GM21390 (cell line): Measurements from ENCODE around the gene AZIN2.
"Not testable (repeated sequence)": the region's sequence is repeated elsewhere in the genome, so short reads cannot be mapped to it uniquely, and the experiment has no call there.

Experiments used
- ATAC-seq: cut with Tn5 transposase; IDR thresholded peaks from one replicate; pipeline ENCODE4 v1.9.1; 2021; ENCODE audit not compliant: unreplicated experiment

Gene AZIN2

DNA sequence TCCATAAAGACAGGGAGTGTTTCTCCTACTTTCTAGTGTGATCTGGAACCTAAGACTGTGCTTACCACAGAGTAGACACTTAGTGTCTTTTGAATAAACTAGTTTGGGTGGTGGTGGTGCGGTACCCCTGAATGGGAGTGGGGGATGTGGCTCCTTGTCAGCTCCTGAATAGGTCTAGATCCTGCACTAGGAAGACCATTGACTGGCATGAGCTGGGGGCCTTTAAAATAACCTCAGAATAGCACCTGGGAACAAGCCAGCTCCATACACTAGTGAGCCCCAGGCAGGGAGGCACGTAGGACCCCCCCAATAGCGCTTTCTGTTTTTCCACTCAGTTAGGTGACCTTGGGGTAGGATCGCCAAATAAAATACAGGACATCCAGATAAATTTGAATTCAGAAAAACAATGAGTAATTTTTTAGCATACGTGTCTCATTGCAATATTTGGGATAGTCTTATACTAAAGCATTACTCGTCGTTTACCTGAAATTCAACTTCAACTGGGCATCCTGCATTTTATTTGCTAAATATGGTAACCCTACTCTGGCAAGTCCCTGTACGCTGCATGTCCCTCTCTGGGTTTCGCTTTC lies 45.6 kb downstream of the AZIN2 start:
- ATAC-seq, result no peak

DNA sequence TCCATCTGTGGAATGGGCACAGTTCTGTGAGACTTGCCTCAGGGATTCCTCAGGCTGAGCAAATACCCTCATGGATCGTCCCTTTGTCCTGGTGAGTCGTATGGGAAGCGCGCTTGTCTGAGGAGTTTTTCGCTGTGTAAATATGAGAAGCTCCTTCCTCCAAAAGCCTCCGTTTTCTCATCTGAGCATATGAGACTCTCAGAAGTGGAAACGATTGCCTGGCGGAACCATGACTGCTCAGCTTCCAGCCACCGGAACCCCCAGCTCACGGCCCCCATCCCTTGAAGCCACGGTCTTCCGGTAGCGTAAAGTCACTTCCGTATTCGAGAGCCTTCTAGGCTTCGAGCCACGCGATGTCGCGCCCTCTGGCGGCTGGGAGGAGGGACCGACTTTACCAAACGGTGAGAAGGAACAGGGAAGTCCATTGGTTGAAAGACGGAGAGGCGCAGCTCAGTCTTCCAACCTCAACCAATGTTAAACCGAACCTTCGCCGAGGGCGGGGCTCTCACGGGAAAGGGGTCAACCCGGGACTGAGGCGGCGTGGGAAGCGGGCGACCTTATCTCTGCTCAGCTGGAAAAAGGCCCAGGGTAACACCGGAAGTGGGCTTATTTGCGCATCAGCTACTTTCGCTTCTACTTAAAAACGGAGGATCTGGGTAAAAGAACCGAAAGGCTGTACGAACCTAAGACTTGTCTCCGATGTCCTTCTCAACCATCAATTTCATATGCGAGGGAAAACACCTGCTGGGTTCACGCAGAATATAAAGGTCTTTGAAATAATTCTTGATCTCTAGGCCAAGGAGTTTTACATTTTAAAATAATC lies 46.3 kb downstream of the AZIN2 start:
- ATAC-seq, result peak; percentile 93

DNA sequence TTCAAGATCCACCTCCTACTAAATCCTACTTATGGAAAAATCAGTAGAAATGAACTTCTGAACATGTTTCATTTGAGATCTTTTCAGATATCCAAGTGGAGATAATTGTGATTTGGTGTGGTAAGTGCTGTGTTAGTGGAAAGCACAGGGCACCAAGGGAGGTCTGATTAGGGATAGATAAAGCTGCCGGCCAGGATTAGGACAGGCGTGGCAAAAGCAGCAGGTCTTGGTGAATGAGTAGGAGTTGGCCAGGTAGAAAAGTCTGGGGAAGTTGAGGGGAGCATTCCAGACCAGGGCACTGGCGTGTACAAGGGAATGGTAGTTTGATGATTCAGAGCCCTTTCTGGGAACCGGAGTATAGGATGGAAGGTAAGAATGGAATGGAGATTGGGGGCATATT lies 47.8 kb downstream of the AZIN2 start:
- ATAC-seq, result no peak

DNA sequence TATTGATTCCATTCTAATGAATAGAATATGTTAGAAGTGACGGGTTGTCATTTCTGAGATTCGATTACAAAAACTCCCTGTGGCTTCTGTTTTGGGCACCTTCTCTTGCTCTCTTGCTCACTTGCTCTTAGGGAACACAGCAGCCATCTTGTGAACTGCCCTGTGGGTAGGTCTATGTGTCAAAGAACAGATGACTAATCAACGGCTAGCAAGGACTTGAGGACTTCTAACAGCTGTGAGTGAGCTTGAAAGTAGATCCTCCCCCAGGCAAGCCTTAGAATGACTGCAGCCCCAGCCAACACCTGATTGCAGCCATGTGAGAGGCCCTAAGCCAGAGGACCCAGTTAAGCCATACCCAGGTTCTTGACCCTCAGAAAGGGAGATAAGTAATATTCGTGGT lies 49.3 kb downstream of the AZIN2 start:
- ATAC-seq, result no peak

DNA sequence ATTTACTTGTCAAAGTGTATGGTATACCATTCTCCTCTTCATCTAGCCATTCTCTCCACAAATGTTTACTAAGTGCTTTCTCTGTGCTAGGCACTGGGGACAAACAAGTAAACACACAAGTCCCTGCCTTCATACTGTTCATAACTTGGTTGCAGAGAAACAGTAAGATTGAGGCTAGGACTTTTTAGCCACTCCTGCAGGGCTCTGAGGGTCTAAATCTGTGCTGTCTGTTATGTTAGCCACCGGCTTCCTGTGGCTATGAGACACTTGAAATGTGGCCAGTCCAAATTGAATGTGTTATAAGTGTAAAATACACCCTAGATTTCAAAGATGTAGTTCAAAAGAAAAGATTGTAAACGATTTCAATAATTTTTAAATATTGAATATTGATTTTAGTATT lies 50.2 kb downstream of the AZIN2 start:
- ATAC-seq, result no peak

DNA sequence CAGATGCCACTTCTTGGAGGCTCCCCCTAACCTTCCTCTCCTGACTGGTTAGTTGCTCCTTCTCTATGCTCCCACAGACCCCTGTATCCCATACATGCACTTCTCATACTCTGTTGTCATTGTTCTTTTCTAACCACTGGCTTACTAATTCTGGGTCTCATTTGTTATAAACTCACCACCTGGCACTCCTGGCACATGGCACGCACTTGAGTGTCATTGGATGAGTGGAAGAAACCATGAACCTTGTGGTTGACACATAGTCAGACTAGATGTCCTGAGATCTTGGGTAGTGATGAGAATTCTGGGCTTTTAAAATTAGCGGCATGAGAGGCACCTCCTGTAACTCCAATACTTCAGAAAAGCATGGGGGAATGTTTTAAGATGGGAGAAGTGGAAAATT lies 51.6 kb downstream of the AZIN2 start:
- no peak for ATAC-seq

DNA sequence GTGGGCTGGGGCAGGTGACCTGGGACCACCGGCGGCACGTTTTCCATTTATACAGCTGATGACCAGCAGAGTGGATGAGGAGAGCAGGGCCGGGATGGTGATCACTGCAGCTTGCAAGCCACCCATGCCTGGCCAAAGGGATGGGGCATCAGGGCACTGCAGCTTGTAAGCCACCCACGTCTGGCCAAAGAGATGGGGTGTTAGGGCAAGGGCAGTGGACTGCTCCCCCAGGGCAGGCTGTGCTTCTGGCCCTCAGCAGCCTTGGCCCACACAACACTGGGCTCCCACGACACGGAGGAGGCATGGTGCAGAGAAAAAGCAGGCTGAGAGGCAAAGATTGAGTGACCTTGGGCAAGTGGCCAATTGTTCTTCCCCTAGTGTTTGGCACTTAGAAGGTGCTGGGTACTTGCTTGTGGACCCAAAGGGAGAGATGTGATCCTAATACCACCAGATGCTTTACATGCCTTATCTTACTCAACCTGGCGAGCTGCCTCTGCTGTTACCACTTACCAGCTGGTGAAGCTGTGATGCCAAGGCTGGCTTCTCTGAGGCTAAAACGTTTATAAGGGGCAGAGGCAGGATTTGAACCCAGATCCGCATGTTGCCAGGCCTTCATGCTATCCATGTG lies 52.6 kb downstream of the AZIN2 start:
- no peak for ATAC-seq

DNA sequence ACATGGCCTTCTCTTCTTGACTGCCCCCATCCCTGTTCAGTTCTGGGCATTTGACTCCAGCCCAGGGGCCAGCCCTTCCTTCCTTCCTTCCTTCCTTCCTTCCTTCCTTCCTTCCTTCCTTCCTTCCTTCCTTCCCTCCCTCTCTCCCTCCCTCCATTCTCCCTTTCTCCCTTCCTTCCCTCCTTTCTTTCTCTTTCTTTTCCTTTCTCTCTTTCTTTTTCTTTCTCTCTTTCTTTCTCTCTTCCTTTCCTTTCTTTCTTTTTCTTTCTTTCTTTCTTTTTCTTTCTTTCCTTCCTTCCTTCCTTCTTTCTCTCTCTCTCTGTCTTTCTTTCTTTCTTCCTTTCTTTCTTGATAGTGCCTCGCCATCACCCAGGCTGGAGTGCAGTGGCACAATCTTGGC lies 55.1 kb downstream of the AZIN2 start:
- ATAC-seq, result not testable (repeated sequence)

DNA sequence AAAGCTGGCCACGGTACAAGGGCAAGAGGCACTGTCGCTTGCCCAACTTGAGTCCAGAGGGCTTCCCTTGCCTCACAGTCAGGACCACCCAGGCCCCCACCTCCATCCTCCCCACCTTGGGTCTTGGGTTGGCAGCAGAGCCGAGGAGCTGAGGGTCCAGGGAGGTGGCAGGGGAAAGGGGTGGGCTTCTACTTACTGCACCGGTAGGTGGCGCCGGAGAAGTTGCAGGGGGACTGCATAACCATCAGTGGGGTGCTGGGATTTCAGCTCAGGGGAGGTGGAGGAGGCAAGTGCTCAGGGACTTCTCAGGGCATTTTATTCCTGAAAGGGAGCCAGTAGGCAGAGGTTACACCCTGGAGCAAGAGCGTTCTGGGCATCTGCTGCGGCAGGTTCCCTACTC lies 56.8 kb downstream of the AZIN2 start:
- ATAC-seq, result no peak

DNA sequence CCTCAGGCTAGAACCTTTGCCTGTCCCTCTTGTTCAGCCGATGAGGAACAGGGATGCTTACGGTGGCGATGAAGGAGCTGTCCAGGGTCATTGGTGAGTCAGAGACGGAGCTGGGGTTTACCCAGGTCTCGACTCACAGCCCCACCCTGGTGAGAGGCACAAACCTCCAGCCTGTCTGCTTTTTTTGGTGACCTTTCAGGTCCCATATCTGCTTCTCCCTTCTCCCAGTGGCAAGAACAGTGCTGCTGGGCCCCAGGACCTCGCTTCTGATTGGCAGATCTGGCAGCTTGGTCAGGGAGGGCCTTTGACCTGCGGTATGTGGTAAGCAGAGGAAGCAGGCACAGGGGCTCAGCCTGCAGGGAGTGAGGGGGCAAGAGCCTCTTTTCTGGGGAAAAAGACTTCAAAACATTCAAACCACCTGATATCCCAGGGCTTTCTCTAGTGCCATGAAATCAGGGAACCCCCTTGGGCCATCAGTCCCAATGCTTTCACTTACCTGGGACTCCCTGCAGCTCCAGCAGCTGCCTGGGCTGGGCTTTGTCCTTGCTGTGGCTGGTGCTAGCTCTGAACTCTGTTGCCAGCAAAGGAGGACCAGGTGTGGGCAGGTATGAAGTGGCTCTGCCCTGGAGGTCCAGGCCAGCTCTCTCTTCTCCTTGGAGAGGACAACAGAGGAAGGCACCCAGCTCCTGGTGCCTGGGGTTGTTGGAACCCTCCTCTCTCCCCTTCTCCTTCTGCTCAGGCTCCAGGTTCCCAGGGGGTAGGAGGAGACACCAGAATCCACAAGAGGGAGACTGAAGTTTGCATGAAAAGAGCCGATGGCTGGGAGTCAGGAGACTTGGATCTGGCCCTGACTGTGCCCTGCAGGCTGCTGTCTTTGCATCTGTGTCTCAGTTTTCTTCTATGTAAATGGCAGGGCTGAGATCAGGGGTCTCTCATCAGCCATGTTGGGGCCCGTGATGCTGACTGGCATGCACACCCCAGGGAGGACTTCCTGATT lies 59.5 kb downstream of the AZIN2 start:
- ATAC-seq, result no peak

DNA sequence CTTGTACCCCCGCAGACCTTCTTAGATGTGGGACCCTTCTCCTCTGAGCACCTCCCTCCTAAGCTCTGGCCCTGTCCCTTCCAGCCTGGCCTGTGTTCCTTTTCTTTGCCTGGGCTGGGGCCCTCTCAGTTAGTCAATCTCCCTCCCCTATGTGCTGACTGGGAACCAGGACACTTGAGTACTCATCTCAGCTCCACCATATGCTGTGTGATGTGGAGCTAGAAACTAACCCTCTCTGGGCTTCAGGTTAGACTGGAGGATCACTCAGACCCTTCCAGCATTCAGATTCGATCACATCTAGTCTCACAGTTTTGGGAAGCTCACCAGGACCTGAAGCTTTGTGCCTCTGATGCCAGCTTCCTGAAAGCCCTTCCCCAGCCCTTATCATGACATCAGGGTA lies 60.3 kb downstream of the AZIN2 start:
- ATAC-seq, result no peak

DNA sequence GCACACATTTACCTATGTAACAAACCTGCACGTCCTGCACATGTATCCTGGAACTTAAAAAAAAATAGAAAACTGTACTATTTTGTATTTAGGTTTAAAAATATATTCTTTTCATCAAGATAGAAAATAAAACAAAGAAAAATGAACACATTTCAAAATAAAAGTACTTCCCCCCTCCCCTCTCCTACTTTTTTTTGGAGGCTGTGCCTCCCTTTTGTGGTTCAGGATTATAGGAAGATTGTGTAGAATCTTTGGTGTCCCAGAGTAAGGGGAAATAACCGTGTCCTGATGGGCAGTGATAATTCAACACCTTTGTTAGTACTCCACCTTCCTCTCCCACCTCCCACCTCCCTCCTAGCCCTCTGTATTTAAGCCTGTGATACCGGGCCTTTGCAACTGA lies 60.8 kb downstream of the AZIN2 start:
- no peak for ATAC-seq

DNA sequence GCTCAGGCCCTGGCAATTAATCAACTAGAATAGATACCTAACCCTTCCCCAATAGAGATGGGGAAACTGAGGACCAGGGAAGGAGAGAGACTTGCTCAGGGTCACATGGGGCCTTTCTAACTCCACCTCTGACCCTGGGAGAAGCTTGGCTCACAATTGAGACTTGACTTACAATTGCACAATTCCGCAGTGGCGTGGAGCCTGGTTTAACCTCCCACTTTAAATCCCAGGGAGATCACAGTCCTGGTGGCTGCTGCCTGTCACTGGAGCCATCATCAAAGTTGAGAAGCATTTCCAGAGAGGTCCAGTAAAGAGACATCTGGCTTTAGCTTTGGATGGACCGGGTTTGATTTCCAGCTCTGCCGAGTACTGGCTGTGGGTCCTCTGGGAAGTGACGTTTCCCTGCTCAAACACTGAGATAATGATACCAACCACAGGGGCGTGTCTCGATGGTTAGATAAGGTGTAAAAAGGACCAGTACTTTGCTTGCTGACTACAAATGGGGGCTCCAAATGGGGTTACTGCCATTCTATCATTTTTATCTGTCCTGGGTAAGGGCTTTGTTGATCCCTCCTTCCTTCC lies 61.6 kb downstream of the AZIN2 start:
- ATAC-seq, result no peak

DNA sequence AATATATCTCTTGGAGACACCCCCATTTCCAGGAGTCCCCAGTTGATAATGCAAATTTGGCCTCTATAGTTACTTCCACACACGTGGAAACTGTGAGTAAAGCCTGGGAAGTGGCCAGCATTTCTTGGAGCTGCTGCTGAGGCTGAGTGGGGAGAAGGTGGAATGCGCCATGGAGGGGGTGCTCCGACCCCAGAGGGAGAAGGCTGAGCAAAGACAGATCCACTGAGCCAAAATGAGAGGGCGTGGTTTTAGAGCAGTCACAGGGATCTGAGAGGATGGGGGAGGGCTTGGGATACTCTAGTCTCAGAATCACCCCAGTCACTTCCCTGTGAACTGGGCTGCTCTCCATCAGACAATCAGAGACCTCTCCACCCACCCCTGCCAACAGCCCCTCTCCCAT lies 62.2 kb downstream of the AZIN2 start:
- ATAC-seq, result no peak

DNA sequence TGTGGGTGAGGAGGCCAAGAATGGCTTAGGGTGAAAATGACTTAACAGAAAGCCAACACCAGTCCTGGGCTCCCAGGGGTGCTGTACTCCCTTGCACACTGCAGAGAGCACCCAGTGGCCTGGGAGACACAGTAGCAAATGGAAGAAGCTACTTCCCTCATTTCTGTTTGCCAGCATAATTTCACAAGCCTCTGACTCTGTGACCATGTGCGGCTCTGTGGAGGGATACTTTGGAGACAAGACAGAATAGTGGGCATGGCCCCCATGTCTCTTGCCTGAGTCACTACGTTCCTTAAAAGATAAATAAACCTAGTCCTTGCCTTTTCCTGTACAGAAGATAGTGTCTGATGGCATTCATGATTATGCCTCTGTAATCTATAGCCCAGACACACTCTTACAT lies 62.7 kb downstream of the AZIN2 start:
- ATAC-seq, result no peak

DNA sequence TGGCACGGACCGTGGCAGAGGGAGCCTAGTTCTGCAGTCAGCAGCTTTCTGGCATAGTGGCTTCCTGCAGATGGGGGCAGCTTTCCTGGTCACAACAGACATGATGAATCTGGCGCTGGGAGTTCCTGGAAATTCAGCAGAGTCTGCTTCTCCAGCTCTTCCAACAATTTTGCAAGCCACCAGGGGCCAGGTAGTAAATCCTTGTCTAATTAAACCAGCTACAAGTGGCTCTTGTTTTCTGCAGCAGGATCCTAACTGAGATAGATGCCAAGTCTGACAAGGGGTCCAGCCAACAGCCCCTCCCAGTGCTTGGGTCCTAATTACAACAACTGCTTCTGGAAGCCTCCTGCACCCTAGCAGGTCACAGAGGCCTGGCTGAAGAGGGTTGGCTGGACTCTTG lies 65.0 kb downstream of the AZIN2 start:
- no peak for ATAC-seq

DNA sequence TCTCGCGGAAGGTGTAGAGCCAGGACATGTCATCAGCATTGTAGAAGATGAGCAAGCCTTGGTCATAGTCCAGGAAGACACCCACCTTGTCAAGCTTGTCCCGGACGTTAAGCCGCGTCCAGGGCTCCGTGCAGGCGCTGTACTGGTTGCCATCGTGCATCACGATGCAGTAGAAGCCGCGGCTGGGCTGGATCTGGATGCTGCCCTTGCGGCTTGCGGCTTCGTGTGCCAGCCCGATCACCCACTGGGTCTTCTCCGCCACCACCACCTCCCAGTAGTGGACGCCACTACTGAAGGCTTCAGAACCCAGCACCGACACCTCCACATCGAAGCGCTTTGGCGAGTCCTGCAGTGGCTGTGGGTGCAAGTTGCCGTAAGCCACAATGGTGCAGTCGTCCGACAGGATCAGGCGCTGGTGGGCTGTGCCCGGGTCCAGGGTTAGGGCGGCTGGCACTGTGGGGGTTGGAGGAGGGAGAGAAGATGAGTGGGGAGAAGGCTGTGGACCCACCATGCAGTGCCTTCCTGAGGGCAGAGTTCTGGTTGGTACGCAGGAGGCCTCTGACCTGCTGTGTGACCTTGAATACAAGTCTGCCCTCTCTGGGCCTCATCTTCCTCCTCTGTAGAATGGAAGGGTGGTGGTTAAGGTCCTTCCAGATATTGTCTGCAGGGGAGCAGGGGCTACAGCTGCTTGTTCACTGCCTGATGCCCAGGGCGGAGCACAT lies 66.5 kb downstream of the AZIN2 start:
- no peak for ATAC-seq

DNA sequence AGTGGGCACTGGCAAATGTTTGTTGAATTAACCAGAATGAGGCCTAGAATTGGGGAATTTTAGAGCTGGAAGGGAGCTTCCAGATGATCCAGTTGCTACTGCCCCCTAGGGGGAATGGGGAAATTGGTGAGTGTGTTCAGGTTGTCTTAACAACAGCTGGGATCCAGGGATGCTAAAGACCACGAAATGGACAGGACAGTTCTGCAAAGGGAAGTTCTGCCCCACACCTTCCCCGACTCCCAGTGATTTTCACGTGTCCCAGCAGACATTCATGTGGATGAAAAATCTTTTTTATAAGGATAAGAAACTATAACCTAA lies 67.0 kb downstream of the AZIN2 start:
- no peak for ATAC-seq

DNA sequence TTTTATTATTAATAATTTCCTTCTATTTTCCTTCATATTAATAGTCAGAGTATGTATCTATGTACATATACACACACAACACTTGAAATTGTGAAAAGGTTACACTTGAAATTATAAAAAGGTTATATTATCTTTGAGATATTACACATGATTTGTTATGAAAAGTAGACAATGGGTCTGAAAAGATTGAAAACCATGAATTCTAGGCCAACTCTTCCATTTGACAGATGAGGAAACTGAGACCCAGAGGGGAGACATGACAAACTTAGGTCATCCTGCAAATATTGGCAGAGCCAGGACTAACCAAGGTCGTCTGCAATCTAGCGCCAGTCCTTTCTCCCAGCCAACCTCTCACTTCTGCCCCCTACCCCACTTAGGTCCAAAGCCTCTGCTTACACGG lies 67.7 kb downstream of the AZIN2 start:
- ATAC-seq, result no peak

DNA sequence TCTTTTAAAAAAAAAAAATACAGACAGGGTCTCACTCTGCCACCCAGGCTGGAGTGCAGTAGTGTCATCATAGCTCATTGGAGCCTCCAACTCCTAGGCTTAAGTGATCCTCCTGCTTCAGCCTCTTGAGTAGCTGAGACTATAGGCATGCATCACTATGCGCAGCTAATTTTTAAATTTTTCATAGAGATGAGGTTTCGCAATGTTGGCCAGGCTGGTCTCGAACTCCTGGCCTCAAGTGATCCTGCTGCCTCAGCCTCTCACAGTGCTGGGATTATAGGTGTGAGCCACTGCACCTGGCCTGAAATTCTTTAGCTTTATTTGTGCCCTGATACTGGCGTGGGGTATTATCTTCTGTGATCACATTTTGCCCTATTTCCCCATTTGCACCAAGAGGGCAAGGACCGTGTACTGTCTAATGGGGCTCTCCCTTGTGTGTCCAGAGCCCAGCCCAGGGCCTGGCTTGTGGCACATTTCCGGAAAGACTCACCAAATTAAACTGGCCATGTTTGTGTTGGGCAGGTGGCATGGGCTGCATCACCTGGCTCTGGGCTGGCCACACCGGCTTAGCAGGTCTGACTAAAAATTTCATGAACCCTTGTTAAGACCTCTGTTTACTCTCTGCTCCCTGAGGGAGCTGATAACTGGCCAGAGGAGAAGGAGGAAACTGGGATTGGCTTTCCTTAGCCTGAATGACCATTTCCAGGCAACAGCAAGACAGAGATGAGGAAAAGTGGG lies 68.7 kb downstream of the AZIN2 start:
- ATAC-seq, result no peak
